HG02678 (cell line): ENCODE data around the gene NEUROG1.

Source experiments
- ATAC-seq: cut with Tn5 transposase; IDR thresholded peaks from one replicate; pipeline ENCODE4 v1.9.1; 2021; ENCODE audit warnings: mild to moderate bottlenecking, moderate library complexity; ENCODE audit not compliant: unreplicated experiment

The NEUROG1 gene

GRCh38 chr5:135565266-135565665, 29.5 kb upstream of the NEUROG1 start:
- no peak for ATAC-seq

- no peak for ATAC-seq
These were observed 28.6 kb upstream of the NEUROG1 start for GRCh38 chr5:135564331-135564730.

GRCh38 chr5:135561266-135561665, 25.5 kb upstream of the NEUROG1 start:
- no peak for ATAC-seq

- peak; percentile 94 for ATAC-seq
These were observed 25.1 kb upstream of the NEUROG1 start for GRCh38 chr5:135560858-135561257.

GRCh38 chr5:135559354-135559753, 23.6 kb upstream of the NEUROG1 start:
- no peak for ATAC-seq

GRCh38 chr5:135557076-135557838, 21.5 kb upstream of the NEUROG1 start:
- ATAC-seq: no peak

GRCh38 chr5:135556620-135557019, 20.9 kb upstream of the NEUROG1 start:
- ATAC-seq: no peak

GRCh38 chr5:135555530-135555929, 19.8 kb upstream of the NEUROG1 start:
- no peak for ATAC-seq

GRCh38 chr5:135553688-135554462, 18.1 kb upstream of the NEUROG1 start:
- ATAC-seq: no peak

GRCh38 chr5:135551593-135552447, 16.1 kb upstream of the NEUROG1 start:
- peak; percentile 62 for ATAC-seq

- ATAC-seq: no peak
These were observed 13.6 kb upstream of the NEUROG1 start for GRCh38 chr5:135549413-135549812.

GRCh38 chr5:135547590-135548254, 12.0 kb upstream of the NEUROG1 start:
- ATAC-seq: no peak

- ATAC-seq: no peak
These were observed 11.1 kb upstream of the NEUROG1 start for GRCh38 chr5:135546912-135547311.

GRCh38 chr5:135546101-135546500, 10.3 kb upstream of the NEUROG1 start:
- ATAC-seq: no peak

GRCh38 chr5:135545099-135545498, 9.3 kb upstream of the NEUROG1 start:
- ATAC-seq: no peak

GRCh38 chr5:135543485-135544304, 7.9 kb upstream of the NEUROG1 start:
- no peak for ATAC-seq

GRCh38 chr5:135543001-135543484, 7.3 kb upstream of the NEUROG1 start:
- no peak for ATAC-seq

- no peak for ATAC-seq
These were observed 6.2 kb upstream of the NEUROG1 start for GRCh38 chr5:135541807-135542502.

- ATAC-seq: no peak
These were observed 3.8 kb upstream of the NEUROG1 start for GRCh38 chr5:135539430-135540005.
